Astrocyte of the spinal cord (primary cell): ENCODE data around the gene TRMT44.
A peak's percentile ranks its signal among the peaks of the same experiment; 100 is the strongest.

Source experiments
- DNase-seq: peaks from one replicate; pipeline ENCODE4 v3.0.0; 2011; ENCODE audit warnings: low read depth, low spot score
- H3K4me3 ChIP-seq: 2 replicates; pipeline ENCODE4 v1.5.1; 2011; ENCODE audit warnings: low read depth, mild to moderate bottlenecking, low read length, moderate library complexity
- CTCF ChIP-seq: IDR thresholded peaks from 2 replicates; pipeline ENCODE4 v1.5.1; 2012; ENCODE audit warnings: low read depth, mild to moderate bottlenecking, low read length, inconsistent platforms
- in situ Hi-C: cut with HindIII; loops from 2 replicates; pipeline ENCODE4 v1.10.0; 2017; ENCODE audit warnings: low sequenced_read_pairs

Gene TRMT44

GRCh38 chr4:8440492-8441311 lies at the start of gene TRMT44, which contains the start of gene ACOX3:
TSS of gene TRMT44 (plus strand) at chr4:8440777. CDS start at chr4:8440823, 46 bp downstream.
TSS of gene ACOX3 (minus strand) at chr4:8440723. CDS start at chr4:8416521, 24,202 bp downstream.
- TF ChIP-seq CTCF, result no peak
- DNase-seq, result peak; percentile 95
- peak within 1 kb of the TSS; percentile 95 for H3K4me3 ChIP-seq
- in situ Hi-C loops, result no loop called here

GRCh38 chr4:8391071-8391470 lies 49.5 kb upstream of the TRMT44 start:
- TF ChIP-seq CTCF, result no peak
- no peak for DNase-seq
- in situ Hi-C loops, result no loop called here
- no peak overlapping the region for H3K4me3 ChIP-seq

- no peak for TF ChIP-seq CTCF
- H3K4me3 ChIP-seq, result no peak overlapping the region
- in situ Hi-C loops, result no loop called here
- DNase-seq, result peak; percentile 82
These were observed 48.6 kb upstream of the TRMT44 start for GRCh38 chr4:8391972-8392371.

- in situ Hi-C loops, result no loop called here
- no peak for TF ChIP-seq CTCF
- peak; percentile 25 for DNase-seq
- no peak overlapping the region for H3K4me3 ChIP-seq
These were observed 47.9 kb upstream of the TRMT44 start for GRCh38 chr4:8392591-8393190.

GRCh38 chr4:8393593-8394038 lies 47.0 kb upstream of the TRMT44 start:
- in situ Hi-C loops, result no loop called here
- no peak overlapping the region for H3K4me3 ChIP-seq
- peak; percentile 30 for TF ChIP-seq CTCF
- peak; percentile 97 for DNase-seq

- no peak overlapping the region for H3K4me3 ChIP-seq
- in situ Hi-C loops, result no loop called here
- peak; percentile 68 for DNase-seq
- TF ChIP-seq CTCF, result no peak
These were observed 46.5 kb upstream of the TRMT44 start for GRCh38 chr4:8394061-8394519.
